ENCODE measurements around the gene NAA80. TPM values are rescaled to one million over a fixed set of nuclear protein-coding genes. Genes with fewer than 3 reads are reported as not detected.

Gene NAA80
- total and polyA plus RNA-seq, 10 of the 15 experiments (the other 5 are each of a cell fraction or from before 2014, with no cell fraction given), result 0.48 to 12.7 (median 6.7) TPM

- no peak for TF ChIP-seq NR2C2 (IDR thresholded peaks at IDR 0.05; ENCODE audit: borderline replicate concordance, control insufficient read depth, insufficient read length, low read depth)
- no peak for TF ChIP-seq NFYA (IDR thresholded peaks at IDR 0.05; ENCODE audit: borderline replicate concordance, low read depth, low read length)
These were observed 20.1 kb upstream of the NAA80 start (continued) for GRCh38 chr3:50319181-50319893.

GRCh38 chr3:50318615-50319014 is 19.4 kb upstream of the NAA80 start:
- no peak for FAIRE-seq
- Histone ChIP-seq H3K36me3 (ENCODE audit: control insufficient read depth in 2 of 2, insufficient read depth in 2 of 2, low read length in 1 of 2) (peaks cover 0 to 2% of the 10 kb centered on the region in 2 experiments; a peak in 2 of 4 replicates), H4K20me1 (ENCODE audit: control insufficient read depth, insufficient read depth) (no peaks in the 10 kb centered on the region), H3K4me2 (ENCODE audit: control insufficient read depth, insufficient read depth) (no peak overlapping the region), H3K4me3 (no peak overlapping the region), H3K4me1 (ENCODE audit: control insufficient read depth, insufficient read depth, low read length) (peaks cover 23% of the 10 kb centered on the region), H2AFZ (ENCODE audit: control insufficient read depth, low read depth, low read length) (no peak overlapping the region), H3K27me3 (replicated peaks in 1 of 2; ENCODE audit: control insufficient read depth in 2 of 2, insufficient read depth in 2 of 2, low read length in 1 of 2) (no peaks in the 10 kb centered on the region), H3K79me2 (ENCODE audit: control insufficient read depth, insufficient read depth, low read length) (peaks cover 5% of the 10 kb centered on the region), H3K9me3 (replicated peaks; ENCODE audit: control insufficient read depth, insufficient read depth, low read length) (no peaks in the 10 kb centered on the region), H3K27ac (ENCODE audit: control insufficient read depth, insufficient read depth) (no peak overlapping the region), H3K9ac (ENCODE audit: control insufficient read depth, insufficient read depth, low read length) (no peak overlapping the region)
- in situ Hi-C loops (cut with MboI) (no loop called here), intact Hi-C loops (cut with micrococcal nuclease; ENCODE audit: unreplicated experiment) (no loop called here)
- 87% methylated on average over 10 of the region's 10 CpGs for WGBS (ENCODE audit: insufficient coverage, insufficient replicate concordance, low lambda C conversion rate, missing lambda C conversion rate)
- ChIA-PET CTCF (interaction anchor here (0.7 to 1.8 kb wide), 5 partner anchors 9 to 72 kb away, joined by 3 to 8 read pairs (median 3); partner anchors contain the start of genes HYAL3, NAA80 and TUSC2), RAD21 (ENCODE audit: unreplicated experiment) (no interaction called here), SMC1A (ENCODE audit: uncharacterized antibody, unreplicated experiment) (interaction anchor here (1.5 to 1.8 kb wide), 2 partner anchors 18 to 19 kb away, joined by 4 read pairs; partner anchors contain the start of genes HYAL3 and NAA80), POLR2A (interaction anchor here (1.0 to 1.9 kb wide), 3 partner anchors 13 to 26 kb away, joined by 3 to 5 read pairs (median 3); partner anchors contain the start of gene IFRD2)
- TF ChIP-seq SUPT20H (IDR thresholded peaks at IDR 0.05; ENCODE audit: borderline replicate concordance, control insufficient read depth, low read depth, low read length) (no peak), ZNF207 (IDR thresholded peaks at IDR 0.05; ENCODE audit: borderline replicate concordance) (no peak), CEBPB (IDR thresholded peaks at IDR 0.05; ENCODE audit: borderline replicate concordance in 1 of 2, low read depth in 2 of 2, low read length in 2 of 2) (no peak), EGR1 (IDR thresholded peaks at IDR 0.05; ENCODE audit: borderline replicate concordance in 1 of 2, low read depth in 2 of 2, low read length in 2 of 2) (no peak), GATAD2B (conservative IDR thresholded peaks at IDR 0.05; ENCODE audit: low read depth) (no peak), ESRRA (IDR thresholded peaks at IDR 0.05; ENCODE audit: low read length) (no peak), EP300 (IDR thresholded peaks at IDR 0.05; ENCODE audit: borderline replicate concordance in 1 of 2, control insufficient read depth in 1 of 2, low read depth in 2 of 2, low read length in 2 of 2) (no peak), SMARCA5 (IDR thresholded peaks at IDR 0.05) (no peak), USF2 (IDR thresholded peaks at IDR 0.05; ENCODE audit: borderline replicate concordance, low read depth, low read length) (no peak), ZNF622 (IDR thresholded peaks at IDR 0.05) (no peak), RCOR1 (conservative IDR thresholded peaks at IDR 0.05; ENCODE audit: low read depth, low read length) (no peak)
- ATAC-seq, result no peak
- no TSS peak for BruUV-seq (replicated peaks)
- DNase-seq (ENCODE audit: low read depth, low spot score), result no peak

Measured in GM12878 (cell line).